ENCODE measurements around the gene ARAP2. TPM values are rescaled to one million over a fixed set of nuclear protein-coding genes. Genes with fewer than 3 reads are reported as not detected.

Gene ARAP2
- total RNA-seq, 4 donors from 2014 or later: 109 to 247 (median 225) TPM

- TF ChIP-seq CTCF (IDR thresholded peaks at IDR 0.05) (no peak), POLR2A (IDR thresholded peaks at IDR 0.05) (no peak)
- intact Hi-C loops (cut with DNase I): no loop called here
- H3K36me3 ChIP-seq: peaks cover 5 to 7% of the 10 kb centered on the region in 2 donors
Measured at GRCh38 chr4:36078319-36078718, 166.0 kb downstream of the ARAP2 start.

GRCh38 chr4:36072529-36072928 lies 171.8 kb downstream of the ARAP2 start:
- no peaks in the 10 kb centered on the region for H3K4me1 ChIP-seq
- DNase-seq: no peak
- intact Hi-C loops (cut with DNase I): no loop called here
- H3K36me3 ChIP-seq: peaks cover 3 to 14% of the 10 kb centered on the region in 2 donors
- no peaks in the 10 kb centered on the region for H3K27me3 ChIP-seq
- no peak overlapping the region for H3K4me3 ChIP-seq (replicated peaks in 1 of 3)
- no peaks in the 10 kb centered on the region for H3K9me3 ChIP-seq
- no peak overlapping the region for H3K27ac ChIP-seq
- TF ChIP-seq POLR2A (IDR thresholded peaks at IDR 0.05) (no peak), CTCF (IDR thresholded peaks at IDR 0.05) (no peak)
- 86 to 89% methylated on average over 3 of the region's 3 CpGs for WGBS, 2 donors

More at GRCh38 chr4:36078319-36078718, 166.0 kb downstream of the ARAP2 start:
- DNase-seq: no peak
- Histone ChIP-seq H3K4me1 (no peaks in the 10 kb centered on the region), H3K27ac (no peak overlapping the region), H3K9me3 (no peaks in the 10 kb centered on the region), H3K4me3 (replicated peaks in 1 of 3) (no peak overlapping the region), H3K27me3 (no peaks in the 10 kb centered on the region)
- WGBS, 2 donors: 94 to 96% methylated on average over 4 of the region's 4 CpGs

- H3K4me1 ChIP-seq: no peaks in the 10 kb centered on the region
- intact Hi-C loops (cut with DNase I): no loop called here
Measured at GRCh38 chr4:36067116-36067515, 177.2 kb downstream of the ARAP2 start.

GRCh38 chr4:36065274-36065871 lies 178.9 kb downstream of the ARAP2 start:
- no peak overlapping the region for H3K4me3 ChIP-seq (replicated peaks in 1 of 3)
- H3K27ac ChIP-seq: no peak overlapping the region
- H3K36me3 ChIP-seq: peaks cover 0 to 11% of the 10 kb centered on the region in 2 donors
- DNase-seq: peak; percentile 61 to 76
- no peaks in the 10 kb centered on the region for H3K9me3 ChIP-seq
- no peaks in the 10 kb centered on the region for H3K4me1 ChIP-seq
- WGBS, 2 donors: 76 to 93% methylated on average over 1 of the region's 1 CpG
- no peak for TF ChIP-seq POLR2A (IDR thresholded peaks at IDR 0.05)
- TF ChIP-seq CTCF (IDR thresholded peaks at IDR 0.05): no peak
- intact Hi-C loops (cut with DNase I): no loop called here
- H3K27me3 ChIP-seq: no peaks in the 10 kb centered on the region

More at GRCh38 chr4:36067116-36067515, 177.2 kb downstream of the ARAP2 start:
- no peak for DNase-seq
- Histone ChIP-seq H3K27ac (no peak overlapping the region), H3K27me3 (no peaks in the 10 kb centered on the region), H3K9me3 (no peaks in the 10 kb centered on the region), H3K4me3 (replicated peaks in 1 of 3) (no peak overlapping the region), H3K36me3 (peaks cover 0 to 12% of the 10 kb centered on the region in 2 donors)
- TF ChIP-seq POLR2A (IDR thresholded peaks at IDR 0.05) (no peak), CTCF (IDR thresholded peaks at IDR 0.05) (no peak)
- 63 to 75% methylated on average over 2 of the region's 2 CpGs for WGBS, 2 donors

- no peaks in the 10 kb centered on the region for H3K9me3 ChIP-seq
- no peaks in the 10 kb centered on the region for H3K27me3 ChIP-seq
- H3K36me3 ChIP-seq: peaks cover 0 to 9% of the 10 kb centered on the region in 2 donors
- H3K27ac ChIP-seq: no peak overlapping the region
- no peak for DNase-seq
- intact Hi-C loops (cut with DNase I): no loop called here
- TF ChIP-seq POLR2A (IDR thresholded peaks at IDR 0.05): no peak
- TF ChIP-seq CTCF (IDR thresholded peaks at IDR 0.05): no peak
- H3K4me3 ChIP-seq (replicated peaks in 1 of 3): no peak overlapping the region
- H3K4me1 ChIP-seq: no peaks in the 10 kb centered on the region
Measured at GRCh38 chr4:36064117-36064516, 180.2 kb downstream of the ARAP2 start.
